Measurements from ENCODE around the gene LUM. TPM values are rescaled to one million over a fixed set of nuclear protein-coding genes. Genes with fewer than 3 reads are reported as not detected.
"Not testable (repeated sequence)": the region's sequence is repeated elsewhere in the genome, so short reads cannot be mapped to it uniquely, and the experiment has no call there.

The LUM gene
- total RNA-seq, 1 experiment from 2014 or later = not detected

GRCh38 chr12:91091916-91092715 is 19.2 kb downstream of the LUM start:
- in situ Hi-C loops (cut with HindIII; ENCODE audit: low pct_unique_long_range_greater_than_20kb, low sequenced_read_pairs) = no loop called here
- DNase-seq (ENCODE audit: low read depth) = no peak

GRCh38 chr12:91089953-91090352 is 21.3 kb downstream of the LUM start:
- in situ Hi-C loops (cut with HindIII; ENCODE audit: low pct_unique_long_range_greater_than_20kb, low sequenced_read_pairs); DNase-seq (ENCODE audit: low read depth): not testable (repeated sequence)

GRCh38 chr12:91080041-91080440 is 31.3 kb downstream of the LUM start:
- DNase-seq (ENCODE audit: low read depth) = no peak
- in situ Hi-C loops (cut with HindIII; ENCODE audit: low pct_unique_long_range_greater_than_20kb, low sequenced_read_pairs) = no loop called here

- no peak for DNase-seq (ENCODE audit: low read depth)
- in situ Hi-C loops (cut with HindIII; ENCODE audit: low pct_unique_long_range_greater_than_20kb, low sequenced_read_pairs) = no loop called here
These were observed 32.8 kb downstream of the LUM start for GRCh38 chr12:91078501-91078900.

- DNase-seq (ENCODE audit: low read depth) = no peak
- in situ Hi-C loops (cut with HindIII; ENCODE audit: low pct_unique_long_range_greater_than_20kb, low sequenced_read_pairs) = no loop called here
These were observed 33.9 kb downstream of the LUM start for GRCh38 chr12:91077228-91077954.

- in situ Hi-C loops (cut with HindIII; ENCODE audit: low pct_unique_long_range_greater_than_20kb, low sequenced_read_pairs) = no loop called here
- no peak for DNase-seq (ENCODE audit: low read depth)
These were observed 36.4 kb downstream of the LUM start for GRCh38 chr12:91074851-91075250.

- DNase-seq (ENCODE audit: low read depth) = no peak
- in situ Hi-C loops (cut with HindIII; ENCODE audit: low pct_unique_long_range_greater_than_20kb, low sequenced_read_pairs) = no loop called here
These were observed 37.1 kb downstream of the LUM start for GRCh38 chr12:91074154-91074709.

GRCh38 chr12:91073426-91073825 is 37.9 kb downstream of the LUM start:
- in situ Hi-C loops (cut with HindIII; ENCODE audit: low pct_unique_long_range_greater_than_20kb, low sequenced_read_pairs) = no loop called here
- no peak for DNase-seq (ENCODE audit: low read depth)

GRCh38 chr12:91072931-91073330 is 38.4 kb downstream of the LUM start:
- DNase-seq (ENCODE audit: low read depth) = no peak

GRCh38 chr12:91070936-91071335 is 40.4 kb downstream of the LUM start:
- no peak for DNase-seq (ENCODE audit: low read depth)
- in situ Hi-C loops (cut with HindIII; ENCODE audit: low pct_unique_long_range_greater_than_20kb, low sequenced_read_pairs) = no loop called here

More at GRCh38 chr12:91072931-91073330, 38.4 kb downstream of the LUM start:
- in situ Hi-C loops (cut with HindIII; ENCODE audit: low pct_unique_long_range_greater_than_20kb, low sequenced_read_pairs) = no loop called here

- DNase-seq (ENCODE audit: low read depth) = no peak
- in situ Hi-C loops (cut with HindIII; ENCODE audit: low pct_unique_long_range_greater_than_20kb, low sequenced_read_pairs) = no loop called here
These were observed 45.9 kb downstream of the LUM start for GRCh38 chr12:91065396-91065795.

GRCh38 chr12:91064640-91065039 is 46.7 kb downstream of the LUM start:
- in situ Hi-C loops (cut with HindIII; ENCODE audit: low pct_unique_long_range_greater_than_20kb, low sequenced_read_pairs) = no loop called here
- no peak for DNase-seq (ENCODE audit: low read depth)

- no peak for DNase-seq (ENCODE audit: low read depth)
- in situ Hi-C loops (cut with HindIII; ENCODE audit: low pct_unique_long_range_greater_than_20kb, low sequenced_read_pairs) = no loop called here
These were observed 50.2 kb downstream of the LUM start for GRCh38 chr12:91061091-91061490.

GRCh38 chr12:91059211-91059610 is 52.1 kb downstream of the LUM start:
- no peak for DNase-seq (ENCODE audit: low read depth)
- in situ Hi-C loops (cut with HindIII; ENCODE audit: low pct_unique_long_range_greater_than_20kb, low sequenced_read_pairs) = no loop called here

GRCh38 chr12:91058786-91059185 is 52.5 kb downstream of the LUM start:
- no peak for DNase-seq (ENCODE audit: low read depth)
- in situ Hi-C loops (cut with HindIII; ENCODE audit: low pct_unique_long_range_greater_than_20kb, low sequenced_read_pairs) = no loop called here

GRCh38 chr12:91057368-91058165 is 53.7 kb downstream of the LUM start, which contains the start of gene KERA:
KERA (minus strand) TSS chr12:91058024; CDS start chr12:91056281, 1,743 bp downstream.
- in situ Hi-C loops (cut with HindIII; ENCODE audit: low pct_unique_long_range_greater_than_20kb, low sequenced_read_pairs) = no loop called here
- no peak for DNase-seq (ENCODE audit: low read depth)

- in situ Hi-C loops (cut with HindIII; ENCODE audit: low pct_unique_long_range_greater_than_20kb, low sequenced_read_pairs) = no loop called here
- no peak for DNase-seq (ENCODE audit: low read depth)
These were observed 54.8 kb downstream of the LUM start for GRCh38 chr12:91056488-91056887.

GRCh38 chr12:91055976-91056375 is 55.3 kb downstream of the LUM start:
- in situ Hi-C loops (cut with HindIII; ENCODE audit: low pct_unique_long_range_greater_than_20kb, low sequenced_read_pairs) = no loop called here

More at GRCh38 chr12:91055976-91056375, 55.3 kb downstream of the LUM start:
- DNase-seq (ENCODE audit: low read depth) = no peak

All from Caki2 (cell line).